ENCODE measurements around the gene ZNF618. TPM values are rescaled to one million over a fixed set of nuclear protein-coding genes. Genes with fewer than 3 reads are reported as not detected.

Gene ZNF618
- total RNA-seq, 1 experiment from 2014 or later: 1.8 TPM

- Histone ChIP-seq H3K36me3 (ENCODE audit: control insufficient read depth, insufficient read depth, low read length) (no peaks in the 10 kb centered on the region), H3K4me3 (ENCODE audit: low read depth in 2 of 2, low read length in 2 of 2) (no peak overlapping the region), H3K27ac (ENCODE audit: low read length) (no peak overlapping the region), H3K27me3 (ENCODE audit: control insufficient read depth, insufficient read depth, low read length) (no peaks in the 10 kb centered on the region), H3K9me3 (ENCODE audit: control insufficient read depth, insufficient read depth, low read depth, low read length) (no peaks in the 10 kb centered on the region), H3K4me1 (ENCODE audit: control insufficient read depth, insufficient read depth, low read length) (no peaks in the 10 kb centered on the region)
- no peak for TF ChIP-seq REST (IDR thresholded peaks at IDR 0.05; ENCODE audit: insufficient read depth in 1 of 2, low read depth in 2 of 2, low read length in 1 of 2)
- TF ChIP-seq TCF7L2 (IDR thresholded peaks at IDR 0.05; ENCODE audit: low read depth, low read length): no peak
- no peak for TF ChIP-seq SIN3A (IDR thresholded peaks at IDR 0.05; ENCODE audit: borderline replicate concordance, insufficient read depth, low read depth, low read length)
- no peak for TF ChIP-seq POLR2AphosphoS5 (IDR thresholded peaks at IDR 0.05; ENCODE audit: low read depth, low read length)
- no peak for TF ChIP-seq CTCF (IDR thresholded peaks at IDR 0.05)
- no peak for DNase-seq (ENCODE audit: low read depth, low spot score)
- ChIA-PET CTCF (no interaction called here), POLR2A (no interaction called here)
- intact Hi-C loops (cut with micrococcal nuclease; ENCODE audit: unreplicated experiment): no loop called here
- no peak for ATAC-seq
- BruUV-seq (replicated peaks): no TSS peak
- in situ Hi-C loops (cut with HindIII; ENCODE audit: low pct_unique_long_range_greater_than_20kb, low sequenced_read_pairs): no loop called here
Observed at GRCh38 chr9:114051281-114051680, 175.2 kb downstream of the ZNF618 start.

- Histone ChIP-seq H3K36me3 (ENCODE audit: control insufficient read depth, insufficient read depth, low read length) (no peaks in the 10 kb centered on the region), H3K27ac (ENCODE audit: low read length) (no peak overlapping the region), H3K27me3 (ENCODE audit: control insufficient read depth, insufficient read depth, low read length) (no peaks in the 10 kb centered on the region), H3K4me3 (ENCODE audit: low read depth in 2 of 2, low read length in 2 of 2) (no peak overlapping the region), H3K4me1 (ENCODE audit: control insufficient read depth, insufficient read depth, low read length) (no peaks in the 10 kb centered on the region), H3K9me3 (ENCODE audit: control insufficient read depth, insufficient read depth, low read depth, low read length) (no peaks in the 10 kb centered on the region)
- DNase-seq (ENCODE audit: low read depth, low spot score) (no peak), ATAC-seq (no peak)
- POLR2A ChIA-PET: no interaction called here
- in situ Hi-C loops (cut with HindIII; ENCODE audit: low pct_unique_long_range_greater_than_20kb, low sequenced_read_pairs): no loop called here
- CTCF ChIA-PET: no interaction called here
- intact Hi-C loops (cut with micrococcal nuclease; ENCODE audit: unreplicated experiment): no loop called here
- TF ChIP-seq REST (IDR thresholded peaks at IDR 0.05; ENCODE audit: insufficient read depth in 1 of 2, low read depth in 2 of 2, low read length in 1 of 2) (no peak), POLR2AphosphoS5 (IDR thresholded peaks at IDR 0.05; ENCODE audit: low read depth, low read length) (no peak), TCF7L2 (IDR thresholded peaks at IDR 0.05; ENCODE audit: low read depth, low read length) (no peak)
- no TSS peak for BruUV-seq (replicated peaks)
Observed at GRCh38 chr9:114051706-114052105, 175.6 kb downstream of the ZNF618 start.

All from Panc1 (cell line).